ENCODE measurements around the gene ATP5MC3.

- TF ChIP-seq POLR2A (IDR thresholded peaks at IDR 0.05; ENCODE audit: low read length) (no peak), GATA1 (IDR thresholded peaks at IDR 0.05; ENCODE audit: low read depth, low read length) (no peak)
These were observed 38.6 kb upstream of the ATP5MC3 start for GRCh38 chr2:175220075-175220474.
